GM12878 (cell line): ENCODE results near the gene CTNNAL1. TPM values are rescaled to one million over a fixed set of nuclear protein-coding genes. Genes with fewer than 3 reads are reported as not detected.
A peak's percentile ranks its signal among the peaks of the same experiment; 100 is the strongest.

ENCODE experiments used
- BACH1 ChIP-seq: fragments of 450-650 bp; IDR thresholded peaks from 2 replicates; pipeline ENCODE4 v1.6.1; 2017; ENCODE audit warnings: mild to moderate bottlenecking, borderline replicate concordance
- CBFB ChIP-seq: IDR thresholded peaks from 2 replicates; pipeline ENCODE4 v1.6.1; 2016; ENCODE audit warnings: antibody characterized with exemption, low read depth
- CBX5 ChIP-seq: sonication (generic); IDR thresholded peaks from 2 replicates; pipeline ENCODE4 v1.6.1; 2016; ENCODE audit warnings: low read depth, moderate library complexity, mild to moderate bottlenecking, inconsistent platforms
- CREB1 ChIP-seq: IDR thresholded peaks from 2 replicates; pipeline ENCODE4 v1.6.1; 2012; ENCODE audit warnings: low read depth, mild to moderate bottlenecking, inconsistent platforms
- CREM ChIP-seq: IDR thresholded peaks from 2 replicates; pipeline ENCODE4 v1.6.1; 2014; ENCODE audit warnings: antibody characterized with exemption, low read depth
- CTCF ChIP-seq, 3 experiments: IDR thresholded peaks in 2 of 3; conservative IDR thresholded peaks in 1 of 3; 2 replicates each; pipeline ENCODE4 v1.5.1; 2011; ENCODE audit warnings: low read depth in 3 of 3, low read length in 3 of 3, mild to moderate bottlenecking in 3 of 3, control low read depth in 2 of 3, moderate library complexity in 2 of 3, inconsistent platforms in 1 of 3, mixed read lengths in 1 of 3; ENCODE audit not compliant: control insufficient read depth in 2 of 3, insufficient read depth in 1 of 3; ENCODE audit errors: extremely low read depth in 1 of 3
- HDGF ChIP-seq: fragments of 450-650 bp; IDR thresholded peaks from 2 replicates; pipeline ENCODE4 v1.6.1; 2016; ENCODE audit warnings: antibody characterized with exemption
- HSF1 ChIP-seq: fragments of 150-350 bp; IDR thresholded peaks from 2 replicates; pipeline ENCODE4 v1.6.1; 2014; ENCODE audit warnings: mild to moderate bottlenecking, low read depth, low read length
- IKZF1 ChIP-seq: fragments of 450-650 bp; conservative IDR thresholded peaks from 2 replicates; pipeline ENCODE4 v1.6.1; 2017; ENCODE audit warnings: antibody characterized with exemption, mild to moderate bottlenecking
- IRF4 ChIP-seq: IDR thresholded peaks from 2 replicates; pipeline ENCODE4 v1.6.1; 2011; ENCODE audit warnings: low read depth, low read length
- NFYA ChIP-seq: IDR thresholded peaks from 2 replicates; pipeline ENCODE4 v1.6.1; 2011; ENCODE audit warnings: low read depth, mild to moderate bottlenecking, low read length, improper control_type of control experiment, borderline replicate concordance
- NRF1 ChIP-seq: conservative IDR thresholded peaks from 2 replicates; pipeline ENCODE4 v1.6.1; 2011; ENCODE audit warnings: mild to moderate bottlenecking, low read depth, low read length, improper control_type of control experiment
- POLR2AphosphoS5 ChIP-seq: IDR thresholded peaks from 2 replicates; pipeline ENCODE4 v1.6.1; 2011; ENCODE audit warnings: mild to moderate bottlenecking, low read length, inconsistent platforms
- POU2F2 ChIP-seq: IDR thresholded peaks from 3 replicates; pipeline ENCODE4 v1.6.1; 2011; ENCODE audit warnings: low read depth, mild to moderate bottlenecking, low read length, borderline replicate concordance
- RELA ChIP-seq: fragments of 450-650 bp; IDR thresholded peaks from 2 replicates; pipeline ENCODE4 v1.8.0; 2014; ENCODE audit warnings: borderline replicate concordance; ENCODE audit not compliant: partially characterized antibody
- RELB ChIP-seq: fragments of 450-650 bp; IDR thresholded peaks from 2 replicates; pipeline ENCODE4 v1.6.1; 2017; ENCODE audit warnings: low read depth, mild to moderate bottlenecking, moderate library complexity
- RFX5 ChIP-seq: IDR thresholded peaks from 2 replicates; pipeline ENCODE4 v1.6.1; 2011; ENCODE audit warnings: low read depth, low read length, improper control_type of control experiment
- SRF ChIP-seq, 2 experiments: IDR thresholded peaks; 2 replicates each; pipeline ENCODE4 v1.6.1; 2011; ENCODE audit warnings: low read depth in 2 of 2, low read length in 2 of 2, mild to moderate bottlenecking in 1 of 2, moderate library complexity in 1 of 2
- USF2 ChIP-seq: IDR thresholded peaks from 2 replicates; pipeline ENCODE4 v1.6.1; 2011; ENCODE audit warnings: low read depth, low read length, improper control_type of control experiment, borderline replicate concordance
- ZNF687 ChIP-seq: fragments of 450-650 bp; IDR thresholded peaks from 2 replicates; pipeline ENCODE4 v1.6.1; 2017; ENCODE audit warnings: mild to moderate bottlenecking, moderate library complexity
- ZSCAN29 ChIP-seq: fragments of 450-650 bp; IDR thresholded peaks from 2 replicates; pipeline ENCODE4 v1.6.1; 2017; ENCODE audit warnings: mild to moderate bottlenecking, moderate library complexity
- polyA plus RNA-seq, 11 experiments: library from polyadenylated mRNA; depleted of rRNA in 4 of 11; unstranded in 6 of 11; stranded (reverse) in 5 of 11; fragments of >200 nt; fragmentation: Nextera tagmentation in 4 of 11; fragmentation: Illumina TruSeq in 1 of 11; extraction: Ambion mirVana in 4 of 11; extraction: Trizol in 1 of 11; gene quantifications; 1 replicate in 1 of 11; 2 replicates in 10 of 11; pipeline versions ENCODE4 v1.2.1 to v1.2.3, GENCODE V29; 2011 to 2016; ENCODE audit warnings: inconsistent platforms in 2 of 11, missing spikeins in 2 of 11, low read depth in 1 of 11
- total RNA-seq, 4 experiments: library from RNA; depleted of rRNA in 3 of 4; stranded (reverse); fragments of >200 nt in 3 of 4; fragmentation: Illumina TruSeq in 1 of 4; extraction: Trizol in 1 of 4; gene quantifications; 2 replicates each; pipeline versions ENCODE4 v1.2.1 to v1.2.3, GENCODE V29; 2013 to 2021

The CTNNAL1 gene
- total and polyA plus RNA-seq, 10 of the 15 experiments (the other 5 are each of a cell fraction or from before 2014, with no cell fraction given): 16.3 to 82.5 (median 45.2) TPM

GRCh38 chr9:108933718-108934322 lies 79.5 kb downstream of the CTNNAL1 start, which contains the start of gene ELP1 (continued):
- TF ChIP-seq POLR2AphosphoS5 (peak; percentile 70), BACH1 (peak; percentile 37), HSF1 (no peak), RELA (no peak), RELB (peak; percentile 75), CBFB (peak; percentile 80; the same call in 1 of the 2 replicates), IKZF1 (peak; percentile 77; the same call in 1 of the 2 replicates), CTCF (IDR thresholded peaks at IDR 0.05 in 2 of 3, conservative IDR thresholded peaks at IDR 0.05 in 1 of 3; ENCODE audit: control insufficient read depth in 2 of 3, extremely low read depth in 1 of 3, insufficient read depth in 1 of 3, low read depth in 3 of 3, low read length in 3 of 3) (peak; percentile 24 to 41 (median 29); a peak in 4 of 6 replicates), ZSCAN29 (no peak), NFYA (no peak), ZNF687 (peak; percentile 31), USF2 (no peak), HDGF (peak; percentile 50; the same call in 1 of the 2 replicates), POU2F2 (peak; percentile 21; the same call in 1 of the 3 replicates), CREB1 (peak; percentile 98), CREM (peak; percentile 99), CBX5 (no peak), SRF (IDR thresholded peaks at IDR 0.05; ENCODE audit: low read depth in 2 of 2, low read length in 2 of 2) (peak in 1 of 2 experiments; percentile 65; a peak in 1 of 4 replicates), IRF4 (peak; percentile 35; the same call in 1 of the 2 replicates), NRF1 (0 out of 2 replicates have a peak, but pooled peaks have one; percentile 18), RFX5 (peak; percentile 47; the same call in 1 of the 2 replicates)
